ENCODE data around the gene TP73.

Gene TP73

DNA sequence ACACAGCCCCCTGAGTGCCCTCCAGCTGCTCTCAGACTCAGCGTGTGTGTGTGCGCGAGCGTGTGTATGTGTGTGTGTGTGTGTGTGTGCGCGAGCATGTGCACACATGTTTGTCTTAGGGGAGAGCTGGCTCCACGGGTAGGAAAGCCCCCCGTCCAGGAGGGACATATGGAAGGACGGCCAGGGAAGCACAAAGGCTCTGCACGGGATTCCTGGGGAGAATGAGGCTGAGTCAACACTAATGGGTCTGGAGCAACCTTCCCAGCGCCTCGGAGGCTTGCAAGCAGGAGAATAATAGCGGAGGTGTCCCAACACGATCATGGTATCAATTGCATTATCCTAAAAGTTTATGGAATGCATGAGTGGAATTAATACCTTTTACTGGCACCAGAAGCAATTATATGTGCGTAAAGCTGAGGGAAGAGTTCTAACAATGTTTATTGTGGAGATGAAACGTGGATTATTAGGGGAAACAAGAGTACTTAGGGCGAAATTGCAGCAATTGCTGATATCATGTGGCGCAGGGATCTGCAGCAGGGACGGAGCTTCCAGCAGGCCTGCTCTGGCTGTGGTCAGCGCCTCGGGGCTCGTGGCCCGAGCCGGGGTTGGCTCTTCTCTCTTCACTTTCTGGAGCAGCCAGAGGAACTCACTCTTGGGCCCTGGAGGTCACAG, 59.6 kb downstream of the TP73 start:
- DNase-seq = no peak

DNA sequence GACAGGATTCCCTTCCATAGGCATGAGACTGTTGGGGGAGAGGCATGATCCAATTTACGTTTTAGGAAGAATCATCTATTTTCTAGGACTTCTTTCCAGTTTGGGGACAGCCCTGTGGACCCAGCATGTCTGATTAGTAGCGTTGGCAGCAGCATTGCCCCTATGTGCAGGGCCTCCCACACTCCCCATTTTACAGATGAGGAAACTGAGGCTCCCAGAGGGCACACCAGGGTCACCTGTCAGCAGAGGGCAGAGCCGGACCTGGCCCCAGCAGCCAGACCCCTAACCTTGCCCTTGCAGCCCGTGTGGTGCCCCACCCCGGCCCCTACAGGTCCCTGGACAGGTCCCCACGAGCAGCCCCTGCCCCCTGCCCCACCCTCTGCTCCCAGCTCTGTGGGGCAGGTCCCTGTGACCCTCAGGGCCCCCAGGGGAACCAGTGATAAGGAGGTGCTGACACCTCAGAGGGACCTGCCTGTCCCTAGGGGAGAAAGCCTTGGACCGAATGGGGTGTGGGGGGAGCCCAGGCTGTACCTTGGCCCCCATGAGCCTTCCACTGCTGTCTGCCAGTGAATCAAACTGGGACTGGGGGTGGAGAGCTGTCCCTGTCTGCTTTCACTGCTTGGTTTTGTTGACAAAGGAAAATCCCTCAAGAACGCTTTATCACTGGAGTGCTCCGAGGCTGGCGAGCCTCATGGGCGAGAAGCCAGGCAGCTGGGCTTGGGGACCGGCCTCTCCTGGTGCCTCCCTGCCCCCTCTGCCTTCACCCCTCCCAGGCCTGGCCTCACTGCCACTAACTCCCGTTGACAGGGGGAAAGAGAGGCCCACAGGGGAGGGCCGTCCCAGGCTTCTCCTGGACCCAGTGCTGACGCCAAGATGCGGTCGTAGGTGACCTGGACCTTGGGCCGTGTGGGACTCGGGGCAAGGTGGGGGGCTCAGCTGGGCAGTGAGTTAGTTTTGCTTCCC, 60.5 kb downstream of the TP73 start:
- no peak for DNase-seq

DNA sequence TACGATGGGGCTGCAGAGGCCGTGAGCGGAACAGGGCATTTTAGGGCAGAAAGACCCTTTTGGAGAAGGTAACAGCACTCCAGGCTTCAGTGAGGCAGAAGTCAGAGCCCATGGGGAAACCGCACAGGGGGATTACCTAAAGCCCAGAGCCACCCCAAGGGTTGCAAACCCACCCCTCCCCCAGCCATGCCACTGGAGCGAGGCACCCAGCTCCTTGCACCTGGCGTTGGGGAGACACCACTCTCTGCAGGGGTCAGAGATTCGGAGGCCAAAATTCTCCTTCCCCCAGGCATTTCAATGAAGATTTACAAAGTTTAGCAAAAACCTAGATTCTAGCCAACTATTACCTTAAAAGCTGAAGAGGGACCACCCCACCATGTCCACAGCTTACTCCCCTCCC, 61.5 kb downstream of the TP73 start:
- DNase-seq = no peak

DNA sequence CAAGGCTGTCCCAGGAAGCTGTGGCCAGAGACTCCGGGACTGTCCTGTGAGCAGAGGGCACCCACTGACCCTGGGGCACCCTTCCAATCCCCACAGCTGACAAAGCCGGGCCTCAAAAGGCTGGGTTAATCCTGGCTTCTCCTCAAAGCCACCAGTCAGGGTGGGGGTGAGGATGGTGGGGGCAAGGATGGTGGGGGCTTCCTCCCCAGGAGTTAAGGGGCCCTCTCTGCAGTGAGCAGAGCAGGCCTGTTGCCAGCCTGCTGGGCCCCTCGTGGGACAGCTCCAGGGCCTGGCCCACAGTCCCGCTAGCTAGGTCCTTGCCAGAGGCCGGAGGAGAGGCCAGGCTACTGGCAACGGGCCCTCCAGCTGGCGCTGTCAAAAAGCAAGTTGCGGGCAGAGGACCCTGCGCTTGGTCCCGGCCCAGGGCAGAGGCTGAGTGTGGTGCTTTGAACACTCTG, 62.0 kb downstream of the TP73 start:
- no peak for DNase-seq

DNA sequence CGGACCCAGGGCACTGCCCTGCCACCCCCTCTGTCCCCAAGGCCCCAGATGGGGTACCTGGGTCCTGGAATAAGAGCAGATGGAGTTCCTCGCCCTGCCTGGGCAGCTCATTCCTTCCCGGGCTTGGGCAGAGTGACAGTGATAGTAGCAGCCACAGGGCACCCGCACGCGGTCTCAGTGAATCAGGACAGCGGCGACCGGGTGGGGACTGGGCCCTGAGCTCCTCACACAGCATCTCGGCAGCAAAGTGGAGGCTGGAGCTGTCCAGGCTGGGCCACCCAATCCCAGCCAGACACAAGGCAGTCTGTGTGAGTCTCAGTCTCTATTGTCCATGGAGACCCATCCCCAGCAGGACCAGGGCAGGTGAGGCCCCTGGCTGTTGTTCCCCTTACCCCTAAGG, 62.5 kb downstream of the TP73 start:
- DNase-seq = no peak

- no peak for DNase-seq
Measured at GRCh38 chr1:3716351-3716750, 64.0 kb downstream of the TP73 start.

DNA sequence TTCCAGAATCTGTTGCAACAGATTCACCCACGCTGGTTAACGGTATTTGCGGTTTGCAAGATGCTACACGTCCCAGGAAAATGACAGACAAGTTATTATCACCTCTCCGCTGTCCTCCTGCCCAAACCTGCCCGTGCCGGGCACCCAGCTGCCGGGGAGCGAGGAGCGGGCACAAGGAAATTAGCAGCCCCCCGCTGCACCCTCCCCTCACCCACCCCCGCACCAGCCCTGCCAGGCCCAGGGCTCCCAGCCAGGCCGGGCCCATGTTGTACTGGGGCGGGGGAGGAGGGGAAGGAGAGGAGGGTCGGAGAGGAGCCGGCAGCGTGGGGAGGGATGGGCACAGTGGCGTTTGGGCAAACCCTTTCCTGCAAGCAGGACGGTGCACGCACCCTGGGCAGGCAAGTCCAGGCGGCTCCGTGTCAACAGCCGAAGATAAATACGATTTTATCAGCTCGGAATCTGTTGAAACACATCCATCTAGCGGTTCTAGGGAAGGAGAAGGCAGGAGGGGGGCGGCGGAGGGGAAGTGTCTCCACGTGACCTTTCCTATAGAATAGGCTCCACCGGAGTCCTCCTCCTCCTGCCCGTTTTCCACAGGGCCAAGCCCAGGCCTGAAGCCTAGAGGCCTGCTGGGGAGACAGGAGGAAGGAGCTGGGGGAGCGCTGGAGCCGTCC, 64.9 kb downstream of the TP73 start:
- no peak for DNase-seq

- DNase-seq = peak; percentile 22
Measured at GRCh38 chr1:3717715-3718601, 65.6 kb downstream of the TP73 start.

- no peak for DNase-seq
Measured at GRCh38 chr1:3718764-3719163, 66.4 kb downstream of the TP73 start.

DNA sequence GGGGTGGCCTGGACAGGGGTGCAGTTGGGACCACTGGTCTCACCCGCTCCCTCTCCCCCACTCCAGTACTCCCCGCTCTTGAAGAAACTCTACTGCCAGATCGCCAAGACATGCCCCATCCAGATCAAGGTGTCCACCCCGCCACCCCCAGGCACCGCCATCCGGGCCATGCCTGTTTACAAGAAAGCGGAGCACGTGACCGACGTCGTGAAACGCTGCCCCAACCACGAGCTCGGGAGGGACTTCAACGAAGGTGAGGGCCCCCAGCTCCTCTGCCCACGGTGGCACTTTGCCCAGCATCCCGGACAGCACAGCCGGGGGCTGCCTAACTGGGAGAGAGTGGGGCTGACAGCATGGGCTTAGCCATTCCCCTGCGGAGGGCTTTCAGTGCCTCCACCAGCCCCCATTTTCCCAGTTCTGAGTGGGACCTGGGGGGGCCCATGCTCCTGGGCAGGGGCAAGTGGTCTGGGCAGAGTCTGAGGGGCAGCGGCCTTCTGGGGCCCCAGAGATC, 69.7 kb downstream of the TP73 start:
- DNase-seq = no peak

GRCh38 chr1:3722846-3723245, 70.5 kb downstream of the TP73 start:
- DNase-seq = no peak

DNA sequence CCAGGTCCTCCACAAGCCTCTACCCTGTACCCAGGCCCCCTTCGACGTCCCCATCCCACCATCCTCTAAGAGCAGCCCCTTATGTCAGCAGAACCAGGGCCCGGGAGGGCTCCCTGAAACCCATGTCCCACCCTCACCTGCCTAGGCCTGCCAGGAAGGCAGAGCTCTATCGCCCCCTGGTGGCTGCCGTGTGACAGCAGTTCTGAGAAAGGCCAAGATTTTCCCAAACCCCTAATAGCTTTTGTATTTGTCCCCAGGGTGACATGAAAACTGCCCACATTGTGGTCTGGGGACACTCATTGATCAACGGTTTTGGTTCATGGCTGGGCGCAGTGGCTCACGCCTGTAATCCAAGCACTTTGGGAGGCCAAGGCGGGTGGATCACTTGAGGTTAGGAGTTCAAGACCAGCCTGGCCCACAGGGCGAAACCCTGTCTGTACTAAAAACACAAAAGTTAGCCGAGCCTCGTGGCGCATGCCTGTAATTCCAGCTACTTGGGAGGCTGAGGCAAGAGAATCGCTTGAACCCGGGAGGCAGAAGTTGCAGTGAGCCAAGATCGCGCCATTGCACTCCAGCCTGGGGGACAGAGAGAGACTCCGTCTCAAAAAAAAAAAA, 72.2 kb downstream of the TP73 start:
- DNase-seq = peak; percentile 82

GRCh38 chr1:3725366-3725765, 73.0 kb downstream of the TP73 start:
- DNase-seq = no peak

GRCh38 chr1:3727042-3727824, 74.9 kb downstream of the TP73 start:
- peak; percentile 15 for DNase-seq

DNA sequence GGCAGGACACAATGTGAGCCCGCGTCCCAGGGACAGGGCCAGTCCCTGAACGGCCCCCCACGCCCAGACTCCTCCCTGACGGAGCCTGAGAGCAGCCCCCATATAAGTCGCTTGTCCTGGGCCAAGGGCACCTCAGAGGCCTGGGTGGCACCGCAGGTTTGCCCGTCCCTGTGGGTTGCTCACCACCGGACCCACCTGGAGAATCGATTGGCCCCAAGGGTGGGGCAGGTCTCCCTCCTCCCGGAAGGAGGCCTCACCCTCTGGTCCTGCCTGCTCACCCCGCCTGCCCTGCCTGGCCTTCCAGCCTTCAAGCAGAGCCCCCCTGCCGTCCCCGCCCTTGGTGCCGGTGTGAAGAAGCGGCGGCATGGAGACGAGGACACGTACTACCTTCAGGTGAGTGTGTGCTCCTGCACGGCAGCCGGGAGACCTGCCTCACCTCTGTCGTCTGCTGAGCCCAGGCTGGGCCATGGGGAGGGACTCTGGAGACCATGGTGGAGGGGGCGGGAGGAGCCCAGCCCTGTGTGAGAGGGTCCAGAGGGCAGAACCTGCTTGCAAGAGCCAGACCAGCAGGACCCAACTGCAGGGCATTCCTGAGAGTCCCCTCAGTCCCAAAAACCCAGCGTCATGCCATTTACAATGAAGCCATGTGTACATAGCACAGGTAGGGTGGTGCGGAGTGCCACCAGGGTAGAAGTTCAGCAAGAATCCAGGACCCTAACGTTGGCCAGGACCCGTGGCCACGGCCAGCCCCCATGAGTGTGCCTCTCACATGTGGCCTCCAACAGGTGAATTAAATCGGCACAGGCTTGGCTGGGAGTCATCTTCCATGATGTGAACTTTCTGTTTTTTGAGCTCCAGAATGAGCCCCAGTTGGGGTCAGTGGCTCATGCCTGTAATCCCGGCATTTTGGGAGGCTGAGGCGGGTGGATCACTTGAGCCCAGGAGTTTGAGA, 75.8 kb downstream of the TP73 start:
- no peak for DNase-seq

GRCh38 chr1:3729594-3730542, 77.6 kb downstream of the TP73 start:
- no peak for DNase-seq

DNA sequence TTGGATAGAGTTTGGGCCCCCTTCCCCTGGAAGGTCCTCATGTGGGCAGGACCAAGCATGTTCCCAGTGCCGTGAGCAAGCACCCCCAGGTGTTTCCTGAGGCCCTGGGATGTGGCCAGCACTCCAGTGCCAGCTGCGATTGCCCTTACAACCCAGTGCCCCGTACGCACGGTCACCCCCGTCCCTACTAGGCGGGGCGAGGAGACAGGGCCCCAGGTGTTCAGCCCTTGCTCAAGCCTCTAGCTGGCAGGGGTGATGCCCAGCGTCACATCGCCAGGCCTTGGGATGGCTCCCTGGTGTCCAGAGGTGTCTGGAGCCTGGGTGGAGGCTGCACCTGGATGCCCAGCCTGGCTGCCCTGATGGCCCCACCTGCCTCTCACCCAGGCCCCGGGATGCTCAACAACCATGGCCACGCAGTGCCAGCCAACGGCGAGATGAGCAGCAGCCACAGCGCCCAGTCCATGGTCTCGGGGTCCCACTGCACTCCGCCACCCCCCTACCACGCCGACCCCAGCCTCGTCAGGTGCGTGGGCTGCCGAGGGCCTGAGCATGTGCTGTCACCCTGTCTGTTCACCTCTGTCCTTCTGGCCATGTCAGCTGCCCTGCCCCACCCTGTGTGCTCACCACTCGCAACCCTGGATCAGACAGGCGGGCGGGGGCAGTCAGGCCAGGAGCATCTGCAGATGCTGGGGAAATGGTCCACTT, 78.4 kb downstream of the TP73 start:
- DNase-seq = no peak
